NB4 (cell line): Measurements from ENCODE around the gene LSM2.

Source experiments
- DNase-seq: peaks from one replicate; pipeline ENCODE4 v3.0.0; 2010; ENCODE audit warnings: low read depth
- H3K4me3 ChIP-seq: one replicate; pipeline ENCODE4 v1.5.1; 2011; ENCODE audit warnings: mild to moderate bottlenecking, low read depth, low read length, moderate library complexity
- CTCF ChIP-seq: IDR thresholded peaks from one replicate; pipeline ENCODE4 v1.5.1; 2012; ENCODE audit warnings: low read depth, low read length
- MAX ChIP-seq: IDR thresholded peaks from 2 replicates; pipeline ENCODE4 v1.6.1; 2011; ENCODE audit warnings: low read depth, low read length
- MYC ChIP-seq: IDR thresholded peaks from 2 replicates; pipeline ENCODE4 v1.6.1; 2011; ENCODE audit warnings: low read depth, low read length
- POLR2A ChIP-seq: IDR thresholded peaks from 2 replicates; pipeline ENCODE4 v1.6.1; 2011; ENCODE audit warnings: mild to moderate bottlenecking; ENCODE audit not compliant: insufficient read length; ENCODE audit errors: extremely low read depth

Gene LSM2

GRCh38 chr6:31784098-31784925 is 22.5 kb downstream of the LSM2 start:
- DNase-seq: no peak
- TF ChIP-seq CTCF (no peak), MYC (no peak), POLR2A (no peak), MAX (no peak)
- H3K4me3 ChIP-seq: no peak overlapping the region

GRCh38 chr6:31782126-31782855 is 24.5 kb downstream of the LSM2 start:
- no peak for DNase-seq
- H3K4me3 ChIP-seq: no peak overlapping the region
- no peak for TF ChIP-seq POLR2A
- no peak for TF ChIP-seq MYC
- no peak for TF ChIP-seq MAX
- TF ChIP-seq CTCF: no peak

GRCh38 chr6:31781244-31782125 is 25.3 kb downstream of the LSM2 start:
- H3K4me3 ChIP-seq: no peak overlapping the region
- TF ChIP-seq POLR2A (no peak), MYC (no peak), CTCF (no peak), MAX (no peak)
- no peak for DNase-seq

GRCh38 chr6:31780507-31781243 is 26.1 kb downstream of the LSM2 start:
- H3K4me3 ChIP-seq: no peak overlapping the region
- no peak for DNase-seq
- TF ChIP-seq MAX (no peak), POLR2A (no peak), MYC (no peak), CTCF (no peak)

GRCh38 chr6:31779908-31780307 is 26.9 kb downstream of the LSM2 start:
- no peak for TF ChIP-seq POLR2A
- no peak for TF ChIP-seq CTCF
- no peak for TF ChIP-seq MYC
- TF ChIP-seq MAX: no peak

More at GRCh38 chr6:31779908-31780307, 26.9 kb downstream of the LSM2 start:
- H3K4me3 ChIP-seq: no peak overlapping the region
- no peak for DNase-seq
